Measurements from ENCODE around the gene PTPRE.

PTPRE gene

GRCh38 chr10:127996586-127996985 lies 89.7 kb downstream of the PTPRE start:
- H3K36me3 ChIP-seq (ENCODE audit: insufficient read depth, insufficient read length, low read length) = no peaks in the 10 kb centered on the region
- no peak overlapping the region for H3K4me3 ChIP-seq (ENCODE audit: insufficient read length, low read depth)
- TF ChIP-seq YY1 (IDR thresholded peaks at IDR 0.05; ENCODE audit: insufficient read depth, insufficient read length) = no peak
- TF ChIP-seq ZNF274 (IDR thresholded peaks at IDR 0.05; ENCODE audit: low read depth, low read length) = no peak
- TF ChIP-seq SUZ12 (IDR thresholded peaks at IDR 0.05; ENCODE audit: extremely low read depth, insufficient read depth, insufficient read length) = no peak
- no peak for DNase-seq (ENCODE audit: low read depth, low spot score)
- H3K9me3 ChIP-seq (ENCODE audit: insufficient read depth, low read length) = no peaks in the 10 kb centered on the region
- no peaks in the 10 kb centered on the region for H3K27me3 ChIP-seq (ENCODE audit: insufficient read depth, insufficient read length)
- no peak overlapping the region for H3K9ac ChIP-seq (ENCODE audit: insufficient read length, low read depth)
- H3K4me1 ChIP-seq (ENCODE audit: insufficient read depth, insufficient read length) = no peaks in the 10 kb centered on the region

- TF ChIP-seq ZNF274 (IDR thresholded peaks at IDR 0.05; ENCODE audit: low read depth, low read length) (no peak), YY1 (IDR thresholded peaks at IDR 0.05; ENCODE audit: insufficient read depth, insufficient read length) (no peak), SUZ12 (IDR thresholded peaks at IDR 0.05; ENCODE audit: extremely low read depth, insufficient read depth, insufficient read length) (no peak)
- no peak overlapping the region for H3K9ac ChIP-seq (ENCODE audit: insufficient read length, low read depth)
- DNase-seq (ENCODE audit: low read depth, low spot score) = no peak
Measured at GRCh38 chr10:127997271-127997670, 90.4 kb downstream of the PTPRE start.

DNA sequence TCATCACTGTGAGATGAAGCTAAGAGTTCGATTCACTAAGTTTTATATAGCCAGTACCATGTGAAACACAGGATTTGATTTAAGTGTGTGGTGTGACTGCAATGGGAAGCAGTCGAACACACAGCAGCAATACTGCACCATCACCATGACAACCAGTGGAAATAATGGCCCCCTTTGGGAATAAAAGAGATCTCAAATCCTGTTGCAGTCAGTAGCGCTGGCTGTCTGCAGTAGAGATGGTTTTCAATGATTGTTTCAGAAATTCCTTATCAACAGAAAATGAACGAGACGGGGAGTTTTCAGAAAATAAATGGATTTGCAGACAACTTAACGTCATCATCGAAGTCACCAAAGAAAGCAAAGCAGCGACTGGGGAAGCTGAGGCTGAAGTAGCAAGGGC lies 91.0 kb downstream of the PTPRE start:
- no peaks in the 10 kb centered on the region for H3K9me3 ChIP-seq (ENCODE audit: insufficient read depth, low read length)
- H3K27me3 ChIP-seq (ENCODE audit: insufficient read depth, insufficient read length) = no peaks in the 10 kb centered on the region
- H3K4me3 ChIP-seq (ENCODE audit: insufficient read length, low read depth) = no peak overlapping the region
- no peak for DNase-seq (ENCODE audit: low read depth, low spot score)
- H3K9ac ChIP-seq (ENCODE audit: insufficient read length, low read depth) = no peak overlapping the region
- H3K36me3 ChIP-seq (ENCODE audit: insufficient read depth, insufficient read length, low read length) = no peaks in the 10 kb centered on the region
- H3K4me1 ChIP-seq (ENCODE audit: insufficient read depth, insufficient read length) = peaks cover 5% of the 10 kb centered on the region
- TF ChIP-seq YY1 (IDR thresholded peaks at IDR 0.05; ENCODE audit: insufficient read depth, insufficient read length) = no peak
- no peak for TF ChIP-seq SUZ12 (IDR thresholded peaks at IDR 0.05; ENCODE audit: extremely low read depth, insufficient read depth, insufficient read length)
- no peak for TF ChIP-seq ZNF274 (IDR thresholded peaks at IDR 0.05; ENCODE audit: low read depth, low read length)

More at GRCh38 chr10:127997271-127997670, 90.4 kb downstream of the PTPRE start:
- no peaks in the 10 kb centered on the region for H3K36me3 ChIP-seq (ENCODE audit: insufficient read depth, insufficient read length, low read length)
- H3K9me3 ChIP-seq (ENCODE audit: insufficient read depth, low read length) = no peaks in the 10 kb centered on the region
- H3K4me1 ChIP-seq (ENCODE audit: insufficient read depth, insufficient read length) = peaks cover 5% of the 10 kb centered on the region
- H3K27me3 ChIP-seq (ENCODE audit: insufficient read depth, insufficient read length) = no peaks in the 10 kb centered on the region
- H3K4me3 ChIP-seq (ENCODE audit: insufficient read length, low read depth) = no peak overlapping the region

GRCh38 chr10:127998501-127999144 lies 91.7 kb downstream of the PTPRE start:
- H3K27me3 ChIP-seq (ENCODE audit: insufficient read depth, insufficient read length) = no peaks in the 10 kb centered on the region
- H3K4me3 ChIP-seq (ENCODE audit: insufficient read length, low read depth) = no peak overlapping the region
- no peak for DNase-seq (ENCODE audit: low read depth, low spot score)
- H3K9me3 ChIP-seq (ENCODE audit: insufficient read depth, low read length) = no peaks in the 10 kb centered on the region
- no peaks in the 10 kb centered on the region for H3K36me3 ChIP-seq (ENCODE audit: insufficient read depth, insufficient read length, low read length)
- TF ChIP-seq ZNF274 (IDR thresholded peaks at IDR 0.05; ENCODE audit: low read depth, low read length) = no peak
- no peak for TF ChIP-seq YY1 (IDR thresholded peaks at IDR 0.05; ENCODE audit: insufficient read depth, insufficient read length)
- no peak for TF ChIP-seq SUZ12 (IDR thresholded peaks at IDR 0.05; ENCODE audit: extremely low read depth, insufficient read depth, insufficient read length)
- peaks cover 5% of the 10 kb centered on the region for H3K4me1 ChIP-seq (ENCODE audit: insufficient read depth, insufficient read length)
- H3K9ac ChIP-seq (ENCODE audit: insufficient read length, low read depth) = no peak overlapping the region

- DNase-seq (ENCODE audit: low read depth, low spot score) = no peak
- H3K4me1 ChIP-seq (ENCODE audit: insufficient read depth, insufficient read length) = peaks cover 5% of the 10 kb centered on the region
- no peak overlapping the region for H3K9ac ChIP-seq (ENCODE audit: insufficient read length, low read depth)
- H3K27me3 ChIP-seq (ENCODE audit: insufficient read depth, insufficient read length) = no peaks in the 10 kb centered on the region
- no peaks in the 10 kb centered on the region for H3K36me3 ChIP-seq (ENCODE audit: insufficient read depth, insufficient read length, low read length)
- TF ChIP-seq ZNF274 (IDR thresholded peaks at IDR 0.05; ENCODE audit: low read depth, low read length) = no peak
- TF ChIP-seq YY1 (IDR thresholded peaks at IDR 0.05; ENCODE audit: insufficient read depth, insufficient read length) = no peak
- no peak overlapping the region for H3K4me3 ChIP-seq (ENCODE audit: insufficient read length, low read depth)
- H3K9me3 ChIP-seq (ENCODE audit: insufficient read depth, low read length) = no peaks in the 10 kb centered on the region
Measured at GRCh38 chr10:127999297-128000129, 92.6 kb downstream of the PTPRE start.

DNA sequence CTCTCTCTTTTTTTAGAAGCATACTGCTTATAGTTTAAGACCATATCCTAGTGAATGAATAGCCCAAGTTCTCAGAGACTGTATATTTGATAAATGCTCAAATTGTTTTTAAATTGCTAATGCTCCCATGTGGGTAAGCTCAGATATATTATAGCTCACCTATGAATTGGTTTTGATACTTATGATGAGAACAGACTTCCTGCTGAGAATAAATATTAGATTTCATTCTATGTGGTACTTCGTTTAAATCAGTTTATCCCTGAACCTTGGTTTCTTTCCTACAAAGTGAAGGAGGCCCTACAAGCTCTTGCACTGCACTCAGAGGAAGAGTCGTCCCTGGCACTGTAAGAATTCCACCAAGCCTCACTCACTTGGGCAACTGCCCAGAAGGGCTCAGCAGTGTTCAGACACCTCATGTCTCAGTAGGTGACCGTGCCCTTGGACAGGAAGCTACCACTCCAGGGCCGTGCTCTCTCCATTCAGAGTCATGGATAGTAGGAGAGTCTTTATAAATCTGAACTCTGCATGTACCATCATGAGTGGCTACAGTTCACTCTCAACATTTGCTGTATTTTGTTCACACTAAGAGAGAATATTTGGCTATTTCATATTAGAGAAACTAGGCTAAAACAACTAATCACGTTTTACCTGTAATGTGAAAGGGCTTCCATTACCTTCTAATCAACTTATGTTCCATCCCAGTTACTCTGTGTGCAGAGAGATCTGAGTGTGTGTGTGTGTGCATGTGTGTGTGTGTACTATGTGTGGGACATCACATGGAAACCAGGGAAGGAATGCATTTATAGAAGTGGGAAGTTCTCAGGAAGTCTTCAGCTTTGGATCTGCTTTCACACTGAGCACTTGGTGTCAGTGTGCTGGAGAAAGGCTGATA lies 93.8 kb downstream of the PTPRE start:
- TF ChIP-seq YY1 (IDR thresholded peaks at IDR 0.05; ENCODE audit: insufficient read depth, insufficient read length) = no peak
- no peak for TF ChIP-seq SUZ12 (IDR thresholded peaks at IDR 0.05; ENCODE audit: extremely low read depth, insufficient read depth, insufficient read length)
- TF ChIP-seq ZNF274 (IDR thresholded peaks at IDR 0.05; ENCODE audit: low read depth, low read length) = no peak
- Histone ChIP-seq H3K36me3 (ENCODE audit: insufficient read depth, insufficient read length, low read length) (no peaks in the 10 kb centered on the region), H3K27me3 (ENCODE audit: insufficient read depth, insufficient read length) (no peaks in the 10 kb centered on the region), H3K4me1 (ENCODE audit: insufficient read depth, insufficient read length) (peaks cover 5% of the 10 kb centered on the region), H3K4me3 (ENCODE audit: insufficient read length, low read depth) (no peak overlapping the region), H3K9ac (ENCODE audit: insufficient read length, low read depth) (no peak overlapping the region), H3K9me3 (ENCODE audit: insufficient read depth, low read length) (no peaks in the 10 kb centered on the region)
- DNase-seq (ENCODE audit: low read depth, low spot score) = no peak
